ENCODE data around the gene LZTR1.

- no peak for TF ChIP-seq EZH2 (IDR thresholded peaks at IDR 0.05; ENCODE audit: borderline replicate concordance, low read depth, low read length, severe bottlenecking)
- TF ChIP-seq CTCF (IDR thresholded peaks at IDR 0.05; ENCODE audit: borderline replicate concordance, extremely low read depth, low read length, poor library complexity, severe bottlenecking): no peak
Measured at GRCh38 chr22:21047730-21048129, 65.6 kb downstream of the LZTR1 start.

Measured in DND-41 (cell line).